HG03460 (cell line): ENCODE results near the gene SRRM3.
"Not testable (repeated sequence)": the region's sequence is repeated elsewhere in the genome, so short reads cannot be mapped to it uniquely, and the experiment has no call there.

Source experiments
- ATAC-seq: cut with Tn5 transposase; IDR thresholded peaks from one replicate; pipeline ENCODE4 v1.9.1; 2021; ENCODE audit not compliant: unreplicated experiment

Gene SRRM3

GRCh38 chr7:76335417-76335816, 133.7 kb downstream of the SRRM3 start:
- not testable (repeated sequence) for ATAC-seq

DNA sequence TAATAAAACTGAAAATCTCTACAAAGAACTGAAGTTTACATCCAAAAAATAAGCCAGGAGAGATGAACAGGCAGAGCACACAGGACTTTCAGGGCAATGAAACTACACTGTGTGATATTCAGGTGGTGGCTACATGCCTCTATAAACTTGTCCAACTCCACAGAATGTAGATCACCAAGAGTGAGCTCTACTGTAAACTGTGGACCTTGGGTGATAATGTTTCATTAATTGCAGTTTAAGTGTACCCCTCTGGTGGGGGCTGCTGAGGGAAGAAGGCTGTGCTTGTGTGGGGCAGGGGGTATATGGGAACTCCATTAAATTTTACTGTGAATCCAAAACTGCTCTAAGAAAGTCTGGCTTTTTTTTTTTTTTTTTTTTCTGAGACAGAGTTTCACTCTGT, 134.4 kb downstream of the SRRM3 start:
- ATAC-seq, result no peak
